GM23248 (cell line): Measurements from ENCODE around the gene KRTAP10-11.

Experiments
- EZH2 ChIP-seq: fragments of 200-600 bp; sonication (generic); IDR thresholded peaks from 2 replicates; pipeline ENCODE4 v1.6.1; 2018; ENCODE audit warnings: antibody characterized with exemption, mild to moderate bottlenecking; ENCODE audit not compliant: insufficient read depth, poor library complexity, severe bottlenecking
- EZH2phosphoT487 ChIP-seq: fragments of 200-600 bp; sonication (generic); IDR thresholded peaks from 2 replicates; pipeline ENCODE4 v1.6.1; 2018; ENCODE audit warnings: antibody characterized with exemption, moderate library complexity, mild to moderate bottlenecking, low read depth; ENCODE audit not compliant: insufficient read depth

GRCh38 chr21:44636209-44637017, 9.8 kb upstream of the KRTAP10-11 start:
- TF ChIP-seq EZH2 (no peak), EZH2phosphoT487 (no peak)
